Mucosa of descending colon (tissue), 3 donors: Measurements from ENCODE around the gene LZTS2. TPM values are rescaled to one million over a fixed set of nuclear protein-coding genes. Genes with fewer than 3 reads are reported as not detected.
"Not testable (repeated sequence)": the region's sequence is repeated elsewhere in the genome, so short reads cannot be mapped to it uniquely, and the experiment has no call there.

Experiments
- ATAC-seq: fragments of 200-7000 bp; cut with Tn5 transposase; one replicate; pipeline ENCODE4 v1.9.1; 2020; ENCODE audit warnings: mild to moderate bottlenecking, moderate library complexity
- DNase-seq, 3 donors: peaks; one replicate each; pipeline ENCODE4 v3.0.0-alpha.2; 2020
- H3K36me3 ChIP-seq: fragments of 200-600 bp; one replicate; pipeline ENCODE4 v1.8.0; 2021; ENCODE audit warnings: low read depth, mild to moderate bottlenecking
- H3K4me1 ChIP-seq: fragments of 200-600 bp; one replicate; pipeline ENCODE4 v1.8.0; 2021; ENCODE audit warnings: low read depth, mild to moderate bottlenecking
- H3K4me3 ChIP-seq: fragments of 200-600 bp; one replicate; pipeline ENCODE4 v1.8.0; 2021; ENCODE audit warnings: mild to moderate bottlenecking
- H3K9me3 ChIP-seq: fragments of 200-600 bp; one replicate; pipeline ENCODE4 v1.8.0; 2021; ENCODE audit warnings: mild to moderate bottlenecking
- CTCF ChIP-seq: fragments of 200-600 bp; IDR thresholded peaks from one replicate; pipeline ENCODE4 v1.8.0; 2022; ENCODE audit warnings: antibody characterized with exemption, mild to moderate bottlenecking
- intact Hi-C, 2 donors: fragments of 100-400 bp; cut with DNase I in 1 of 2; cut with micrococcal nuclease in 1 of 2; formaldehyde crosslinking; loops; one replicate each; pipeline versions ENCODE4 v1.11.0 to v1.11.1; 2022; cut with DNase I, micrococcal nuclease
- total RNA-seq, 3 donors: library from RNA; stranded (reverse); fragmentation: NEBNext Ultra II Directional in 2 of 3; extraction: Animal tissue kit (Norgen Biotek cat#: 25700) in 2 of 3; gene quantifications; one replicate each; pipeline versions ENCODE4 v1.2.1 to v1.2.4, GENCODE V29; 2021 to 2023
- donor health status: DM: no; HTN: no; CAD: no; lungs with moderate emphysema.
- donor health status: DM: no; HTN: no; CAD: no.
- donor health status: DM: no; HTN: yes; CAD: no.

Gene LZTS2
- total RNA-seq, 3 donors from 2014 or later: 26.0 to 82.1 (median 31.5) TPM

DNA sequence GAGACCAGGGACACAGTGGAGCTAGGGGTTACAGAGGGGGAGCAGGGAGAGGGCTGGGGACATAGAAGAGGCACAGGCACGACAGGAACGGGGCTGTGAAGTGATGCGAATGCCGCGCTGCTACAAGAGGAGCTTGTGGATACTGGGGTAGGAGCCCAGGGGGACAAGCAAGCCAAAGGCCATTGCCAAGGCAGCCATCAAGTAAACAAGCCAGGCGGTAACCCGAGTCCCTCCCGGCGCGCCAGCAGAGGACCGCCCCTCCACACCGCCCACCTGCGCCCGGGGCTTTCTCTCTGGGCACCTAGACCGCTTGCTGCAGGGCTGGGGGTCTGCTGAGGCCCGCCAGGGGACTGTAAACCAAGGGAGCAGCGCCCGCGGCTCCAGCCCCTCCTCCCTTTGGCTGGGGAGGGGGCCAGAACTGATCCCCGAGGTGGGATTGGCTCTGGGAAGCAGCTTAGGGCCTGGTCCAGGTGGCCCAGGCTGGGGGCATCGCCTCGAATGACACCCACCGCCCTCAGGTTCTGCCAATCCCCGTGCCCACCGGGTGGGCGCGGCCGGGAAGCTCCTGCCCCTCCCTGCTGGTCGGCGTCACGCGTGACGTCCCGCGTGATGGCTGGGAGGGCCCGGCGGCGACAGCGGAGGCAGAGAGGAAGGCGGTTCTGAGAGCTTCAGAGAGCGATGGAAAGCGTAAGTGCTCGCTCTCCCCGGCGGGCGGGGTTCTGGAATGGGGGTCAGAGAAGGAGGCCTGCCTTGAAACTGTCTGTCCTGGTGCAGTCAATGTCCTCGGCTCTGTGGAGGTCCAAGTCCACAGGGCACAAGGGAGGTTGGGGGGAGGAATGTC is 32.4 kb downstream of the LZTS2 start:
- intact Hi-C loops: no loop called here
- DNase-seq (peak; percentile 79 to 91 (median 86)), ATAC-seq (peak; percentile 70)
- peak overlapping the region; percentile 27 for H3K4me3 ChIP-seq
- H3K4me1 ChIP-seq: peaks cover 27% of the 10 kb centered on the region
- H3K9me3 ChIP-seq: no peaks in the 10 kb centered on the region
- H3K36me3 ChIP-seq: no peaks in the 10 kb centered on the region
- TF ChIP-seq CTCF: no peak

DNA sequence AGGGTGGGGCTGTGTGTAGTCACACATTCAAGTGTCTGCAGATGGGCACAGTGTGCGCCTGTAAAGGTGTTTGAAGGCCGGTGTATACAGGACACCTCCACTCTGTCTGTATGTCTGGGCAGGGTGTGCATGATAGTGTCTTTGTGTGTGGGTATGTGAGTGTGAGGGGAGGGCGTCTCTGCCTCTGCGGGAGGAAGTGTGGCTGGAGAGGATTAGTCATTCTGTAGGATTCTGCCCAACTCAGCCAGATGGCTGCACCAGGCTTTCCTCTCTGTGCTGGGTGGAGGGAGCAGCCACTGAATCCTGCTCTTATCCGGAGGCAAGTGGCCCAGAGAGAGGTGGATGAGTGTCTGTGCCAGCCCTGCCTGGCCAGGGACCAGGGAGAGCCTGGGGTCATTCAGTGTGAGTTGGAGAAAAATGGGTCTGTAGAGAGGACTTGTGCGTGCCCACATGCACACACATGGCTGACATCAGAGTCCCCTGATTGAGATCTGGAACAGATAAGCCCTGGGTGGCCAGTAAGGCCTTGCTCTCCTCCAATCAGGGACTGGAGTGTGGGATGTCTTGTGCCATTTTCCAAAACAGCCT is 33.1 kb downstream of the LZTS2 start:
- DNase-seq: peak in 1 of 3 donors; percentile 51
- H3K4me1 ChIP-seq: peaks cover 27% of the 10 kb centered on the region

DNA sequence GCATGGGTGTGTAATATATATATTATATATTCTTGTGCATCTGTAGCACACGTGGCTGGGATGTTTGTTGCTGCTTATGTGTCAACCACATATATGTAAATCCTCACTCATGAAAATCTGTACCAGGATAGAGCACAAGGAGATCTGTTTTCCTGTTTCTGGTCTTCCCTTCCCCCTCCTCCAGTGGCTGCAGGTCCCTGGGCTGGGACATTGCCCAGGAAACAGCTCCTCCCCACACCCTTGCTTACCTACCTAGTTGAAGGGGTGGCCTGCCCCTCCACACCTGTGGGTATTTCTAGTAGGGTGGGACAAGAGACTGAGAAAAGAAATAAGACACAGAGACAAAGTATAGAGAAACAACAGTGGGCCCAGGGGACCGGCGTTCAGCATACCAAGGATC is 33.7 kb downstream of the LZTS2 start:
- TF ChIP-seq CTCF: no peak
- ATAC-seq: no peak
- Histone ChIP-seq H3K4me1 (peaks cover 27% of the 10 kb centered on the region), H3K36me3 (no peaks in the 10 kb centered on the region), H3K9me3 (no peaks in the 10 kb centered on the region), H3K4me3 (no peak overlapping the region)
- peak in 1 of 3 donors; percentile 25 for DNase-seq
- intact Hi-C loops: no loop called here

More for the DNA sequence above, 33.1 kb downstream of the LZTS2 start:
- peak; percentile 54 for ATAC-seq
- H3K36me3 ChIP-seq: no peaks in the 10 kb centered on the region
- TF ChIP-seq CTCF: no peak
- no peaks in the 10 kb centered on the region for H3K9me3 ChIP-seq
- intact Hi-C loops: no loop called here
- H3K4me3 ChIP-seq: peak overlapping the region; percentile 27

DNA sequence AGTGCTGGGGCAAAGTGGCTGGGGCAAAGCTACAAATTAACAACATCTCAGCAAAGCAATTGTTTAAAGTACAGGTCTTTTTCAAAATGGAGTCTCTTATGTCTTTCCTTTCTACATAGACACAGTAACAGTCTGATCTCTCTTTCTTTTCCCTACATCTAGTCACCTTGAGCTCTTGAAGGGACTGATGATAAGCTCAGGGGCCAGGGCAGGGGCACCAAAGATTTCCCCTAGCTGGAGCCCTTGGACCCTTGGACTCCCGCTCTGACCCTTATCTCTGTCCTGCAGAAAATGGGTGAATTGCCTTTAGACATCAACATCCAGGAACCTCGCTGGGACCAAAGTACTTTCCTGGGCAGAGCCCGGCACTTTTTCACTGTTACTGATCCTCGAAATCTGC is 34.8 kb downstream of the LZTS2 start:
- peaks cover 27% of the 10 kb centered on the region for H3K4me1 ChIP-seq
- H3K4me3 ChIP-seq, ATAC-seq, intact Hi-C loops, H3K36me3 ChIP-seq, H3K9me3 ChIP-seq: not testable (repeated sequence)
- peak in 1 of 3 donors; percentile 19 for DNase-seq

GRCh38 chr10:101035314-101035713 is 35.7 kb downstream of the LZTS2 start:
- H3K9me3 ChIP-seq: no peaks in the 10 kb centered on the region
- no peak for ATAC-seq
- peak in 1 of 3 donors; percentile 42 for DNase-seq
- intact Hi-C loops: no loop called here
- TF ChIP-seq CTCF: no peak
- no peak overlapping the region for H3K4me3 ChIP-seq
- H3K36me3 ChIP-seq: no peaks in the 10 kb centered on the region
- peaks cover 27% of the 10 kb centered on the region for H3K4me1 ChIP-seq
